GM19240 (cell line): ENCODE data around the gene CFAP74.

Experiments used
- DNase-seq: peaks from one replicate; pipeline ENCODE4 v3.0.0; 2011; ENCODE audit warnings: low spot score; ENCODE audit not compliant: insufficient read length

The CFAP74 gene

GRCh38 chr1:1917995-1918900 lies 85.3 kb downstream of the CFAP74 start:
- no peak for DNase-seq

GRCh38 chr1:1917304-1917976 lies 86.1 kb downstream of the CFAP74 start:
- no peak for DNase-seq

- no peak for DNase-seq
These were observed 86.7 kb downstream of the CFAP74 start for GRCh38 chr1:1916851-1917251.

- DNase-seq = no peak
These were observed 87.4 kb downstream of the CFAP74 start for GRCh38 chr1:1915911-1916840.

GRCh38 chr1:1914971-1915692 lies 88.5 kb downstream of the CFAP74 start, which contains the start of gene CALML6:
TSS of gene CALML6 (plus strand) at chr1:1915260. CDS start at chr1:1915281, 21 bp downstream.
- DNase-seq = no peak

GRCh38 chr1:1914101-1914970 lies 89.2 kb downstream of the CFAP74 start:
- DNase-seq = no peak

GRCh38 chr1:1911350-1912041 lies 92.1 kb downstream of the CFAP74 start:
- DNase-seq = no peak

- no peak for DNase-seq
These were observed 92.8 kb downstream of the CFAP74 start for GRCh38 chr1:1910651-1911331.

GRCh38 chr1:1910033-1910465 lies 93.5 kb downstream of the CFAP74 start:
- no peak for DNase-seq

- no peak for DNase-seq
These were observed 95.1 kb downstream of the CFAP74 start for GRCh38 chr1:1908506-1908791.

- DNase-seq = no peak
These were observed 96.4 kb downstream of the CFAP74 start for GRCh38 chr1:1907098-1907736.

- DNase-seq = peak; percentile 71
These were observed 97.1 kb downstream of the CFAP74 start for GRCh38 chr1:1906185-1907097.

GRCh38 chr1:1903224-1903623 lies 100.4 kb downstream of the CFAP74 start:
- no peak for DNase-seq

- DNase-seq = no peak
These were observed 101.8 kb downstream of the CFAP74 start for GRCh38 chr1:1901641-1902294.

- DNase-seq = no peak
These were observed 102.5 kb downstream of the CFAP74 start for GRCh38 chr1:1900883-1901640.

- no peak for DNase-seq
These were observed 103.6 kb downstream of the CFAP74 start for GRCh38 chr1:1899967-1900327.
